ENCODE measurements around the gene TENT4B. TPM values are rescaled to one million over a fixed set of nuclear protein-coding genes. Genes with fewer than 3 reads are reported as not detected.

Gene TENT4B
- total RNA-seq, 2 experiments from 2014 or later = 5.8 to 8.8 TPM

DNA sequence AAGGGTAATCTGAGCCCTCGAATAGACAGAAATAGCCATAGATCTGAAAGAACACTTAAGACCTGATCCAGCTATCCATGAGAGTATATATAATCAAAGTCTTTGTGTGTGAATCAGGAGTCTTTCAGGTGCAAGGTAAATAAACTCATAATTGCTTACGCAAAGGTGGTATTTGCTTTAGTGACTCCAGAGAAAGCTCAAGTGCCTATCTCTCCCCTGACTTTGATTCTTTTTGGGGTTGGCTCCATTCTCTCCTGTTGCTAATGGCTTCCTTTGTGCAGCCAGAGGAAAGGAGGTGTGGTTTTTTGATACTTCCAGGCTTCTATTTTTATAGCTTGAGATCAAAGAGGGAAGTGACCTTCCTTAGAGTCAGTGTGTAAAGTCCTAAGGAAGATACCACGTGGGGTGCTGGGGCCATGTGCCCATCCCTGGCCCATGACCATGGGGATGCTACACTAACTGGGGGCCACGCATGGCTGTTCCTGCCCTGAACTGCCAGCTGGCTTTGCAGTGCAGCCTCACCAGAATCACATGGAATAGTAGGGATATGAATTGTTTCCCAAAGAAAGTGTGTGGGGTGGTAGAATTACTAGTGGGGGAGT, 45.8 kb downstream of the TENT4B start:
- TF ChIP-seq EZH2phosphoT487 (IDR thresholded peaks at IDR 0.05; ENCODE audit: borderline replicate concordance, low read depth, low read length) = no peak
- H3K4me3 ChIP-seq (ENCODE audit: low read depth, low read length, poor library complexity, severe bottlenecking) = no peak overlapping the region
- CTCF ChIA-PET (ENCODE audit: unreplicated experiment) = no interaction called here
- H3K79me2 ChIP-seq (ENCODE audit: insufficient read depth, low read depth, low read length) = peaks cover 17% of the 10 kb centered on the region; the same call in 1 of the 2 replicates
- no peaks in the 10 kb centered on the region for H3K36me3 ChIP-seq (ENCODE audit: insufficient read depth, low read length)
- no peaks in the 10 kb centered on the region for H4K20me1 ChIP-seq (ENCODE audit: insufficient read depth, low read length)
- H2AFZ ChIP-seq (ENCODE audit: low read length) = no peak overlapping the region
- intact Hi-C loops (cut with micrococcal nuclease; ENCODE audit: unreplicated experiment) = loop anchor here (5.0 kb wide), 1 partner anchor 132 kb away; the partner anchor contains the start of gene HEATR3
- POLR2A ChIA-PET = interaction anchor here (0.6 to 1.0 kb wide), 2 partner anchors 52 to 110 kb away, joined by 3 read pairs; no protein-coding TSS in a partner anchor
- no peak overlapping the region for H3K4me2 ChIP-seq (ENCODE audit: low read length)
- no peaks in the 10 kb centered on the region for H3K9me2 ChIP-seq (ENCODE audit: insufficient read depth, low read length)
- no peak overlapping the region for H3K27ac ChIP-seq (ENCODE audit: low read depth, low read length, poor library complexity, severe bottlenecking)
- DNase-seq (ENCODE audit: low spot score) = no peak
- no TSS peak for BruUV-seq (replicated peaks)
- no peaks in the 10 kb centered on the region; the same call in 1 of the 2 replicates for H3K9me3 ChIP-seq (ENCODE audit: low read length)
- peaks cover 45% of the 10 kb centered on the region for H3K4me1 ChIP-seq (ENCODE audit: insufficient read depth, low read length, poor library complexity, severe bottlenecking)

DNA sequence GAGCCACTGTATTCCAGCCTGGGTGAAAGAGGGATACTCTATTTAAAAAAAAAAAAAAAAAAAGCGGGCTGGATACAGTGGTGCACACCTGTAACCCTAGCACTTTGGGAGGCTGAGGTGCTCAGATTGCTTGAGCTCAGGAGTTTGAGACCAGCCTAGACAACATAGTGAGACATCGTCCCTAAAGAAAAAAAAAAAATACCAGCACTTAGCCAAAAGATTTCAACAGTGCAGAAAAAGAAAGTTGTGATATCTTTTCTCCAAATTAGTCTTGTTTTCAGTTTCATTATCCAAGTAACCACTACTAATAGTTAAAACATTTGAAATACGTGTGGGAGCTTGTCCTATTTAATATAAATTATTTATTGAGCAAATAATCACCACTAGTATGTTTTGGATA, 48.7 kb downstream of the TENT4B start:
- ChIA-PET CTCF (ENCODE audit: unreplicated experiment) (interaction anchor here (0.6 kb wide), 1 partner anchor 557 kb away, joined by 3 read pairs; no protein-coding TSS in a partner anchor), POLR2A (interaction anchor here (0.7 to 1.1 kb wide), 3 partner anchors 13 to 232 kb away, joined by 3 to 4 read pairs (median 3); partner anchors contain the start of gene HEATR3)
- no peak overlapping the region for H3K4me2 ChIP-seq (ENCODE audit: low read length)
- H3K9me3 ChIP-seq (ENCODE audit: low read length) = no peaks in the 10 kb centered on the region; the same call in 1 of the 2 replicates
- H3K4me1 ChIP-seq (ENCODE audit: insufficient read depth, low read length, poor library complexity, severe bottlenecking) = peaks cover 18% of the 10 kb centered on the region
- H3K79me2 ChIP-seq (ENCODE audit: insufficient read depth, low read depth, low read length) = peaks cover 5% of the 10 kb centered on the region; the same call in 1 of the 2 replicates
- H3K9me2 ChIP-seq (ENCODE audit: insufficient read depth, low read length) = no peaks in the 10 kb centered on the region
- DNase-seq (ENCODE audit: low spot score) = no peak
- no peak for TF ChIP-seq EZH2phosphoT487 (IDR thresholded peaks at IDR 0.05; ENCODE audit: borderline replicate concordance, low read depth, low read length)
- TF ChIP-seq, protein P1, sequence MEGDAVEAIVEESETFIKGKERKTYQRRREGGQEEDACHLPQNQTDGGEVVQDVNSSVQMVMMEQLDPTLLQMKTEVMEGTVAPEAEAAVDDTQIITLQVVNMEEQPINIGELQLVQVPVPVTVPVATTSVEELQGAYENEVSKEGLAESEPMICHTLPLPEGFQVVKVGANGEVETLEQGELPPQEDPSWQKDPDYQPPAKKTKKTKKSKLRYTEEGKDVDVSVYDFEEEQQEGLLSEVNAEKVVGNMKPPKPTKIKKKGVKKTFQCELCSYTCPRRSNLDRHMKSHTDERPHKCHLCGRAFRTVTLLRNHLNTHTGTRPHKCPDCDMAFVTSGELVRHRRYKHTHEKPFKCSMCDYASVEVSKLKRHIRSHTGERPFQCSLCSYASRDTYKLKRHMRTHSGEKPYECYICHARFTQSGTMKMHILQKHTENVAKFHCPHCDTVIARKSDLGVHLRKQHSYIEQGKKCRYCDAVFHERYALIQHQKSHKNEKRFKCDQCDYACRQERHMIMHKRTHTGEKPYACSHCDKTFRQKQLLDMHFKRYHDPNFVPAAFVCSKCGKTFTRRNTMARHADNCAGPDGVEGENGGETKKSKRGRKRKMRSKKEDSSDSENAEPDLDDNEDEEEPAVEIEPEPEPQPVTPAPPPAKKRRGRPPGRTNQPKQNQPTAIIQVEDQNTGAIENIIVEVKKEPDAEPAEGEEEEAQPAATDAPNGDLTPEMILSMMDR (conservative IDR thresholded peaks at IDR 0.05; ENCODE audit: low read length) = no peak
- BruUV-seq (replicated peaks) = no TSS peak
- no peaks in the 10 kb centered on the region for H3K36me3 ChIP-seq (ENCODE audit: insufficient read depth, low read length)
- H3K27ac ChIP-seq (ENCODE audit: low read depth, low read length, poor library complexity, severe bottlenecking) = no peak overlapping the region
- H3K4me3 ChIP-seq (ENCODE audit: low read depth, low read length, poor library complexity, severe bottlenecking) = no peak overlapping the region
- intact Hi-C loops (cut with micrococcal nuclease; ENCODE audit: unreplicated experiment) = no loop called here
- H2AFZ ChIP-seq (ENCODE audit: low read length) = no peak overlapping the region
- no peaks in the 10 kb centered on the region for H4K20me1 ChIP-seq (ENCODE audit: insufficient read depth, low read length)

DNA sequence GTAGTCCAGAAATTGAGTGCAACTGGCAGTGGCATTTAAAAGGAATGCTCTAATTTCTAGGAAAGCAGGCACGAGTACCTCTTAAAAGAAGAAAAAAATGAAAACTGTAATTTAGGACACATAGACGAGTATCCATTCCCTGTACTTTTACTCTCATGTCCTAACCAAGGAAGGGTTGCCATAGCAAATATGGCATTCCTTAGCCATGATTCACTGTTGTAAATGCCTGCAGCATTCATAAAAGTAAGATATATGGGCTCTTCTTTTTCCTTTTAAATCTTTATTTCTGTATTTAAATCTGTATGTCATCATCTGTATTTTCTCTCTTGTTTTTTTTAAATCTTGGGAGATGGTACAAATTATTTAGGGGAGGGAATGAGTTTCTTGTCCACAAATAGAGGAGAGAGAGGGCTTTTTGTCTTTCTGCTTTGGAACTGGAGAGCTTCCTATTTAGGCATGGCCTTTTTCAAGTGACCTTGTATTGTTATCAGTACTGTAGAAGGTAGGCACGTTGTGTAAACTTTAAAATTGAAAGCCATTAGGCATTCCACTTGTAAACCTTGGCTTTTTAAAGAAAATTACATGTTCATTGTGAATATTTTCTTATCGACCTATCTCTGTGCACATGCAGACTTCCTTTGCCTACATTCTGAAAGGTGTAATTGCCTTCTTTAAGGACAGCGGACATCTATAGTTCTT, 50.0 kb downstream of the TENT4B start:
- H2AFZ ChIP-seq (ENCODE audit: low read length) = no peak overlapping the region
- no peaks in the 10 kb centered on the region for H3K36me3 ChIP-seq (ENCODE audit: insufficient read depth, low read length)
- no peak overlapping the region for H3K4me3 ChIP-seq (ENCODE audit: low read depth, low read length, poor library complexity, severe bottlenecking)
- peaks cover 7% of the 10 kb centered on the region for H3K4me1 ChIP-seq (ENCODE audit: insufficient read depth, low read length, poor library complexity, severe bottlenecking)
- DNase-seq (ENCODE audit: low spot score) = no peak
- TF ChIP-seq EZH2phosphoT487 (IDR thresholded peaks at IDR 0.05; ENCODE audit: borderline replicate concordance, low read depth, low read length) = no peak
- TF ChIP-seq, protein P1 (conservative IDR thresholded peaks at IDR 0.05; ENCODE audit: low read length) = no peak
- no peaks in the 10 kb centered on the region for H3K79me2 ChIP-seq (ENCODE audit: insufficient read depth, low read depth, low read length)
- no peak overlapping the region for H3K4me2 ChIP-seq (ENCODE audit: low read length)
- CTCF ChIA-PET (ENCODE audit: unreplicated experiment) = no interaction called here
- intact Hi-C loops (cut with micrococcal nuclease; ENCODE audit: unreplicated experiment) = no loop called here
- H4K20me1 ChIP-seq (ENCODE audit: insufficient read depth, low read length) = 0 out of 2 replicates have a peak, but pooled peaks cover 3% of the 10 kb centered on the region
- H3K9me2 ChIP-seq (ENCODE audit: insufficient read depth, low read length) = no peaks in the 10 kb centered on the region
- POLR2A ChIA-PET = interaction anchor here (1.2 kb wide), 1 partner anchor 65 kb away, joined by 3 read pairs; no protein-coding TSS in a partner anchor
- BruUV-seq (replicated peaks) = no TSS peak
- no peaks in the 10 kb centered on the region for H3K9me3 ChIP-seq (ENCODE audit: low read length)
- H3K27ac ChIP-seq (ENCODE audit: low read depth, low read length, poor library complexity, severe bottlenecking) = no peak overlapping the region
